Right atrium auricular region (tissue), 2 donors: ENCODE measurements around the gene MAP1LC3B. TPM values are rescaled to one million over a fixed set of nuclear protein-coding genes. Genes with fewer than 3 reads are reported as not detected.

Experiments used
- DNase-seq: peaks from one replicate; pipeline ENCODE4 v3.0.0-alpha.2; 2019; ENCODE audit warnings: low spot score
- H3K27ac ChIP-seq, 2 donors: fragments of 200-600 bp; sonication (generic); 1 replicate in 1 of 2; 2 replicates in 1 of 2; pipeline ENCODE4 v1.5.1; 2016 to 2019
- H3K27me3 ChIP-seq, 2 donors: fragments of 200-600 bp; sonication (generic); one replicate each; pipeline versions ENCODE4 v1.5.1 to v1.6.0; 2017 to 2019
- H3K36me3 ChIP-seq: fragments of 200-600 bp; sonication (generic); one replicate; pipeline ENCODE4 v1.5.1; 2016
- H3K4me1 ChIP-seq, 2 donors: fragments of 200-600 bp; sonication (generic); one replicate each; pipeline versions ENCODE4 v1.5.1 to v1.6.0; 2017 to 2019
- H3K4me3 ChIP-seq, 2 donors: fragments of 200-600 bp; sonication (generic); 1 replicate in 1 of 2; 2 replicates in 1 of 2; pipeline ENCODE4 v1.5.1; 2017 to 2019; ENCODE audit warnings: mild to moderate bottlenecking in 1 of 2, moderate library complexity in 1 of 2
- H3K9me3 ChIP-seq, 2 donors: fragments of 200-600 bp; sonication (generic); one replicate each; pipeline ENCODE4 v1.5.1; 2019
- CTCF ChIP-seq, 2 donors: fragments of 200-600 bp; sonication (generic); IDR thresholded peaks; one replicate each; pipeline ENCODE4 v1.5.1; 2019; ENCODE audit warnings: antibody characterized with exemption in 2 of 2
- total RNA-seq, 2 donors: library from RNA; depleted of rRNA; stranded (reverse); fragments of >200 nt; gene quantifications; one replicate each; pipeline ENCODE4 v1.1.0, GENCODE V29; 2016

Gene MAP1LC3B
- total RNA-seq, 2 donors from 2014 or later = 57.5 to 83.0 TPM

- H3K36me3 ChIP-seq = no peaks in the 10 kb centered on the region
- no peak overlapping the region for H3K4me3 ChIP-seq
- no peak overlapping the region for H3K27ac ChIP-seq
- peaks cover 0 to 21% of the 10 kb centered on the region in 2 donors for H3K4me1 ChIP-seq
- no peaks in the 10 kb centered on the region for H3K27me3 ChIP-seq
- no peak for TF ChIP-seq CTCF (IDR thresholded peaks at IDR 0.05)
- DNase-seq = no peak
- no peaks in the 10 kb centered on the region for H3K9me3 ChIP-seq
Observed at GRCh38 chr16:87437911-87438610, 45.9 kb downstream of the MAP1LC3B start.

GRCh38 chr16:87438611-87438985 lies 46.5 kb downstream of the MAP1LC3B start:
- no peak overlapping the region for H3K27ac ChIP-seq
- H3K9me3 ChIP-seq = no peaks in the 10 kb centered on the region
- H3K27me3 ChIP-seq = no peaks in the 10 kb centered on the region
- no peak for DNase-seq
- H3K36me3 ChIP-seq = no peaks in the 10 kb centered on the region
- H3K4me1 ChIP-seq = peaks cover 0 to 21% of the 10 kb centered on the region in 2 donors
- H3K4me3 ChIP-seq = no peak overlapping the region
- no peak for TF ChIP-seq CTCF (IDR thresholded peaks at IDR 0.05)

- Histone ChIP-seq H3K9me3 (no peaks in the 10 kb centered on the region), H3K4me3 (no peak overlapping the region), H3K4me1 (peaks cover 0 to 21% of the 10 kb centered on the region in 2 donors), H3K27ac (no peak overlapping the region), H3K27me3 (no peaks in the 10 kb centered on the region), H3K36me3 (no peaks in the 10 kb centered on the region)
- no peak for TF ChIP-seq CTCF (IDR thresholded peaks at IDR 0.05)
- no peak for DNase-seq
Observed at GRCh38 chr16:87439926-87440325, 47.8 kb downstream of the MAP1LC3B start.

GRCh38 chr16:87441886-87442580 lies 49.9 kb downstream of the MAP1LC3B start:
- Histone ChIP-seq H3K9me3 (no peaks in the 10 kb centered on the region), H3K27ac (no peak overlapping the region), H3K4me3 (no peak overlapping the region), H3K36me3 (no peaks in the 10 kb centered on the region), H3K4me1 (no peaks in the 10 kb centered on the region), H3K27me3 (no peaks in the 10 kb centered on the region)
- TF ChIP-seq CTCF (IDR thresholded peaks at IDR 0.05) = no peak
- DNase-seq = no peak

GRCh38 chr16:87442581-87442966 lies 50.4 kb downstream of the MAP1LC3B start:
- TF ChIP-seq CTCF (IDR thresholded peaks at IDR 0.05) = no peak
- DNase-seq = no peak
- no peaks in the 10 kb centered on the region for H3K4me1 ChIP-seq
- H3K27ac ChIP-seq = no peak overlapping the region
- no peaks in the 10 kb centered on the region for H3K36me3 ChIP-seq
- no peak overlapping the region for H3K4me3 ChIP-seq
- no peaks in the 10 kb centered on the region for H3K9me3 ChIP-seq
- no peaks in the 10 kb centered on the region for H3K27me3 ChIP-seq
